Subcutaneous adipose tissue (tissue), 4 donors: ENCODE results near the gene FYB1. TPM values are rescaled to one million over a fixed set of nuclear protein-coding genes. Genes with fewer than 3 reads are reported as not detected.

ENCODE experiments used
- total RNA-seq, 4 donors: library from RNA; depleted of rRNA; stranded (reverse); fragments of >200 nt; gene quantifications; one replicate each; pipeline ENCODE4 v1.1.0, GENCODE V29; 2016
- TF ChIP-seq, protein P1 (sequence below): fragments of 450-650 bp; IDR thresholded peaks from one replicate; pipeline ENCODE4 v1.5.1; 2016; ENCODE audit warnings: low read depth, mild to moderate bottlenecking, control low read depth, antibody characterized with exemption, moderate library complexity

Gene FYB1
- total RNA-seq, 4 donors from 2014 or later = 7.5 to 80.6 (median 26.7) TPM

GRCh38 chr5:39072925-39073766 is 146.2 kb downstream of the FYB1 start:
- TF ChIP-seq, protein P1, sequence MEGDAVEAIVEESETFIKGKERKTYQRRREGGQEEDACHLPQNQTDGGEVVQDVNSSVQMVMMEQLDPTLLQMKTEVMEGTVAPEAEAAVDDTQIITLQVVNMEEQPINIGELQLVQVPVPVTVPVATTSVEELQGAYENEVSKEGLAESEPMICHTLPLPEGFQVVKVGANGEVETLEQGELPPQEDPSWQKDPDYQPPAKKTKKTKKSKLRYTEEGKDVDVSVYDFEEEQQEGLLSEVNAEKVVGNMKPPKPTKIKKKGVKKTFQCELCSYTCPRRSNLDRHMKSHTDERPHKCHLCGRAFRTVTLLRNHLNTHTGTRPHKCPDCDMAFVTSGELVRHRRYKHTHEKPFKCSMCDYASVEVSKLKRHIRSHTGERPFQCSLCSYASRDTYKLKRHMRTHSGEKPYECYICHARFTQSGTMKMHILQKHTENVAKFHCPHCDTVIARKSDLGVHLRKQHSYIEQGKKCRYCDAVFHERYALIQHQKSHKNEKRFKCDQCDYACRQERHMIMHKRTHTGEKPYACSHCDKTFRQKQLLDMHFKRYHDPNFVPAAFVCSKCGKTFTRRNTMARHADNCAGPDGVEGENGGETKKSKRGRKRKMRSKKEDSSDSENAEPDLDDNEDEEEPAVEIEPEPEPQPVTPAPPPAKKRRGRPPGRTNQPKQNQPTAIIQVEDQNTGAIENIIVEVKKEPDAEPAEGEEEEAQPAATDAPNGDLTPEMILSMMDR = no peak

- TF ChIP-seq, protein P1 = no peak
These were observed 151.3 kb downstream of the FYB1 start for GRCh38 chr5:39068099-39068498.

- TF ChIP-seq, protein P1 = no peak
These were observed 154.9 kb downstream of the FYB1 start for GRCh38 chr5:39064450-39064849.

DNA sequence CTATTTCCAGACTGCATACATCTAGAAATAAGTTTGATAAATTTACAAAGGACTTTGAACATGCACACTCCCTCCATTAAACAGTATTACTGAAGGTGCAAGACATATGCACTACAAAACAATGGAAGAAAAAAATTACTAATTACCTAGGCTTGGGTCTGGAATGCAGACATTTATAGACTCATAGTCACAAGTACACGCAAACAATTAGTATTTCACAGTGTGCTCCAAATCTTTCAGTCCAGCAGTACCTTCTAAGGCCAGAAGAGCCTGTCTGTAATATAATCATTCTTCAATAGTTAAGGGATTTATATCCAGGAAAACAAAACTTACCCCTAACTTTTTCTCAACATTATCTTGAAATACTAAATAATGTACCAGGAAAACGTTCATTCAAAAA is 156.3 kb downstream of the FYB1 start:
- TF ChIP-seq, protein P1 = no peak

DNA sequence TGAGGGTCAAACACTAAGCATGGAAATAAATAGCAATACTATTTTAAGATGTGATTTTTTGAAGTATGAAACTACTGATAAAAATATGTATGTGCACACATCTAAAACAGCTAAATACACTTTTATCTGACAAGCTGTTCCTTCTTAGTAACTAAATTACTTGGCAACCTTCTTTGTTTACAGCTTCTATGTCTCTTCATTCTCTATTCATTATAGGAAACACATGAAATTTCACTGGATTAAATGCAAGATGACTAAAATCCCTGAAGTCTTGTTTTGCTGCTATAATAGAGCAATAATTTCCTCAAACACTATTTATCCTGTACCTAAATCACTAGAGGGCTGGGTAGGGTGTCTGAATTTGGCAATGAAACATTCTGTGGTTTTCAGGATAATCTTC is 156.8 kb downstream of the FYB1 start:
- TF ChIP-seq, protein P1 = no peak

DNA sequence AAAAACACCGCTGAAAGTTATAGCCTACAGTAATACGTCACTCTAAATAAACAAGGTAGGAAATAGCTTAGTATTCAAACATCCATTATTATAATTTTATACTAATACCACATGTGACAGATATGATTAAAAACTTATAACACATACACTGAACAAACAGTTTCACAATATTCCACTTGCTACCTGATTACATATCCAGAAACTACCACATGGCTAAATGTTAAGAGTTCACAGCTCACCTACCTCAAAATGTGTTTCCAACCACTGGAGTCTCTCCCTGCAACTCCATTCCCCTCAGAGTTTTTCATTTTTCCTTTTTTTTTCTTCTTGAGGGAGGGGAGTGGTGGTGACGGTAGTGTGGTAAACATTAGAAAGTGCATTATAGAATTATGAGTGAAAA is 157.3 kb downstream of the FYB1 start:
- TF ChIP-seq, protein P1 = no peak

GRCh38 chr5:39059064-39059463 is 160.3 kb downstream of the FYB1 start:
- TF ChIP-seq, protein P1 = no peak
